Karpas-422 (cell line): ENCODE data around the gene UPF1. TPM values are rescaled to one million over a fixed set of nuclear protein-coding genes. Genes with fewer than 3 reads are reported as not detected.

ENCODE experiments used
- DNase-seq: peaks from one replicate; pipeline ENCODE4 v3.0.0-alpha.2; 2015
- H2AFZ ChIP-seq: fragments of 200-600 bp; sonication (generic); 2 replicates; pipeline ENCODE4 v1.6.1; 2014; ENCODE audit warnings: antibody characterized with exemption, low read length, mixed read lengths
- H3K27ac ChIP-seq: fragments of 200-600 bp; sonication (generic); 2 replicates; pipeline ENCODE4 v1.5.1; 2014; ENCODE audit warnings: mild to moderate bottlenecking, low read length, moderate library complexity
- H3K27me3 ChIP-seq: fragments of 200-600 bp; sonication (generic); 2 replicates; pipeline ENCODE4 v1.6.1; 2014; ENCODE audit warnings: low read length, mixed read lengths
- H3K36me3 ChIP-seq: fragments of 200-600 bp; sonication (generic); 2 replicates; pipeline ENCODE4 v1.6.1; 2014; ENCODE audit warnings: low read length, mixed read lengths; ENCODE audit not compliant: insufficient read depth
- H3K4me1 ChIP-seq: fragments of 200-600 bp; sonication (generic); 2 replicates; pipeline ENCODE4 v1.6.1; 2014; ENCODE audit warnings: mild to moderate bottlenecking, low read length, mixed read lengths
- H3K4me2 ChIP-seq: fragments of 200-600 bp; sonication (generic); 2 replicates; pipeline ENCODE4 v1.6.1; 2014; ENCODE audit warnings: low read length, low read depth, mild to moderate bottlenecking; ENCODE audit not compliant: poor library complexity, severe bottlenecking
- H3K4me3 ChIP-seq: fragments of 200-600 bp; sonication (generic); 2 replicates; pipeline ENCODE4 v1.5.1; 2014; ENCODE audit warnings: mild to moderate bottlenecking, antibody characterized with exemption, low read length, mixed read lengths
- H3K79me2 ChIP-seq: fragments of 200-600 bp; sonication (generic); 2 replicates; pipeline ENCODE4 v1.6.1; 2014; ENCODE audit warnings: mild to moderate bottlenecking, low read length, mixed read lengths
- H3K9ac ChIP-seq: fragments of 200-600 bp; sonication (generic); 2 replicates; pipeline ENCODE4 v1.6.0; 2014; ENCODE audit warnings: low read length
- H3K9me2 ChIP-seq: fragments of 200-600 bp; sonication (generic), shearing (Covaris generic); replicated peaks from 2 replicates; pipeline ENCODE4 v1.6.0; 2014; ENCODE audit warnings: mild to moderate bottlenecking, low read length, moderate library complexity; ENCODE audit not compliant: insufficient read depth
- H3K9me3 ChIP-seq: fragments of 300-700, 200-600 bp; sonication (generic); 2 replicates; pipeline ENCODE4 v1.6.1; 2014; ENCODE audit warnings: low read length, mixed read lengths
- H4K20me1 ChIP-seq: fragments of 200-600 bp; sonication (generic); 2 replicates; pipeline ENCODE4 v1.6.1; 2014; ENCODE audit warnings: mild to moderate bottlenecking, antibody characterized with exemption, low read length, low read depth; ENCODE audit not compliant: insufficient read depth
- total RNA-seq: library from RNA; depleted of rRNA; stranded (reverse); fragments of >200 nt; shearing (Covaris generic); gene quantifications from 2 replicates; pipeline ENCODE4 v1.2.3, GENCODE V29; 2014; ENCODE audit warnings: low replicate concordance; rRNA removed

Gene UPF1
- 30.6 and 85.5 TPM in 2 replicates for total RNA-seq

GRCh38 chr19:18831524-18832305, at the start of gene UPF1:
UPF1 (plus strand) TSS chr19:18831959; CDS start chr19:18832210, 251 bp downstream.
- Histone ChIP-seq H3K27me3 (no peaks in the 10 kb centered on the region), H3K4me2 (peak within 1 kb of the TSS; percentile 96), H3K4me3 (peak within 1 kb of the TSS; percentile 99), H2AFZ (peak within 1 kb of the TSS; percentile 100), H3K9me2 (no peaks in the 10 kb centered on the region), H3K9ac (peak within 1 kb of the TSS; percentile 100), H3K36me3 (peaks cover 19% of the 10 kb centered on the region), H3K27ac (peak within 1 kb of the TSS; percentile 74), H3K4me1 (peaks cover 17% of the 10 kb centered on the region), H3K9me3 (peaks cover 4% of the 10 kb centered on the region), H3K79me2 (peaks cover 48% of the 10 kb centered on the region), H4K20me1 (peaks cover 44% of the 10 kb centered on the region)
- peak; percentile 98 for DNase-seq

- Histone ChIP-seq H3K4me2 (no peak overlapping the region), H3K4me1 (peaks cover 11% of the 10 kb centered on the region), H2AFZ (no peak overlapping the region), H4K20me1 (peaks cover 14% of the 10 kb centered on the region; the same call in 1 of the 2 replicates), H3K9me2 (no peaks in the 10 kb centered on the region), H3K79me2 (no peaks in the 10 kb centered on the region), H3K9me3 (no peaks in the 10 kb centered on the region), H3K27me3 (no peaks in the 10 kb centered on the region), H3K27ac (no peak overlapping the region), H3K36me3 (no peaks in the 10 kb centered on the region), H3K4me3 (no peak overlapping the region), H3K9ac (no peak overlapping the region)
- DNase-seq: no peak
Observed at GRCh38 chr19:18782559-18783225, 49.1 kb upstream of the UPF1 start.

GRCh38 chr19:18783958-18784785, 47.6 kb upstream of the UPF1 start:
- Histone ChIP-seq H3K27me3 (no peaks in the 10 kb centered on the region), H3K36me3 (no peaks in the 10 kb centered on the region), H2AFZ (no peak overlapping the region), H3K27ac (no peak overlapping the region), H3K9ac (no peak overlapping the region), H3K9me2 (no peaks in the 10 kb centered on the region), H3K4me2 (no peak overlapping the region), H4K20me1 (peaks cover 14% of the 10 kb centered on the region; the same call in 1 of the 2 replicates), H3K9me3 (no peaks in the 10 kb centered on the region), H3K4me1 (peaks cover 11% of the 10 kb centered on the region), H3K79me2 (no peaks in the 10 kb centered on the region), H3K4me3 (no peak overlapping the region)
- no peak for DNase-seq

- Histone ChIP-seq H3K4me3 (no peak overlapping the region), H3K36me3 (no peaks in the 10 kb centered on the region), H3K4me1 (peaks cover 11% of the 10 kb centered on the region), H4K20me1 (peaks cover 14% of the 10 kb centered on the region; the same call in 1 of the 2 replicates), H2AFZ (no peak overlapping the region), H3K9ac (no peak overlapping the region), H3K27me3 (no peaks in the 10 kb centered on the region), H3K4me2 (no peak overlapping the region), H3K9me3 (no peaks in the 10 kb centered on the region), H3K27ac (no peak overlapping the region), H3K79me2 (no peaks in the 10 kb centered on the region), H3K9me2 (no peaks in the 10 kb centered on the region)
- DNase-seq: no peak
Observed at GRCh38 chr19:18784786-18785120, 47.0 kb upstream of the UPF1 start.

GRCh38 chr19:18785179-18786124, 46.3 kb upstream of the UPF1 start:
- Histone ChIP-seq H3K27me3 (no peaks in the 10 kb centered on the region), H2AFZ (no peak overlapping the region), H3K36me3 (no peaks in the 10 kb centered on the region), H3K4me2 (no peak overlapping the region), H3K9ac (no peak overlapping the region), H3K27ac (no peak overlapping the region), H3K4me1 (peaks cover 11% of the 10 kb centered on the region), H3K9me2 (no peaks in the 10 kb centered on the region), H4K20me1 (peaks cover 14% of the 10 kb centered on the region; the same call in 1 of the 2 replicates), H3K4me3 (no peak overlapping the region), H3K9me3 (no peaks in the 10 kb centered on the region), H3K79me2 (no peaks in the 10 kb centered on the region)
- DNase-seq: peak; percentile 95

GRCh38 chr19:18788529-18789421, 43.0 kb upstream of the UPF1 start:
- no peak overlapping the region for H3K27ac ChIP-seq
- DNase-seq: no peak
- no peaks in the 10 kb centered on the region for H3K36me3 ChIP-seq
- H3K9me3 ChIP-seq: no peaks in the 10 kb centered on the region
- no peak overlapping the region for H3K9ac ChIP-seq
- peaks cover 3% of the 10 kb centered on the region; the same call in 1 of the 2 replicates for H3K4me1 ChIP-seq
- no peaks in the 10 kb centered on the region for H3K27me3 ChIP-seq
- no peaks in the 10 kb centered on the region for H3K79me2 ChIP-seq
- no peak overlapping the region for H2AFZ ChIP-seq
- H4K20me1 ChIP-seq: 0 out of 2 replicates have a peak, but pooled peaks cover 9% of the 10 kb centered on the region
- H3K4me2 ChIP-seq: no peak overlapping the region
- no peaks in the 10 kb centered on the region for H3K9me2 ChIP-seq
- no peak overlapping the region for H3K4me3 ChIP-seq

- H3K4me3 ChIP-seq: no peak overlapping the region
- 0 out of 2 replicates have a peak, but pooled peaks cover 5% of the 10 kb centered on the region for H4K20me1 ChIP-seq
- no peaks in the 10 kb centered on the region for H3K9me2 ChIP-seq
- no peaks in the 10 kb centered on the region for H3K27me3 ChIP-seq
- H3K9ac ChIP-seq: no peak overlapping the region
- H3K4me2 ChIP-seq: no peak overlapping the region
- H3K36me3 ChIP-seq: no peaks in the 10 kb centered on the region
- H2AFZ ChIP-seq: no peak overlapping the region
- no peaks in the 10 kb centered on the region for H3K9me3 ChIP-seq
- H3K79me2 ChIP-seq: no peaks in the 10 kb centered on the region
- H3K4me1 ChIP-seq: peaks cover 3% of the 10 kb centered on the region; the same call in 1 of the 2 replicates
- no peak overlapping the region for H3K27ac ChIP-seq
- no peak for DNase-seq
Observed at GRCh38 chr19:18789422-18789869, 42.3 kb upstream of the UPF1 start.
